ENCODE data around the gene LPAR5. TPM values are rescaled to one million over a fixed set of nuclear protein-coding genes. Genes with fewer than 3 reads are reported as not detected.

LPAR5 gene
- total RNA-seq, 1 experiment from 2014 or later, result 0.20 TPM

DNA sequence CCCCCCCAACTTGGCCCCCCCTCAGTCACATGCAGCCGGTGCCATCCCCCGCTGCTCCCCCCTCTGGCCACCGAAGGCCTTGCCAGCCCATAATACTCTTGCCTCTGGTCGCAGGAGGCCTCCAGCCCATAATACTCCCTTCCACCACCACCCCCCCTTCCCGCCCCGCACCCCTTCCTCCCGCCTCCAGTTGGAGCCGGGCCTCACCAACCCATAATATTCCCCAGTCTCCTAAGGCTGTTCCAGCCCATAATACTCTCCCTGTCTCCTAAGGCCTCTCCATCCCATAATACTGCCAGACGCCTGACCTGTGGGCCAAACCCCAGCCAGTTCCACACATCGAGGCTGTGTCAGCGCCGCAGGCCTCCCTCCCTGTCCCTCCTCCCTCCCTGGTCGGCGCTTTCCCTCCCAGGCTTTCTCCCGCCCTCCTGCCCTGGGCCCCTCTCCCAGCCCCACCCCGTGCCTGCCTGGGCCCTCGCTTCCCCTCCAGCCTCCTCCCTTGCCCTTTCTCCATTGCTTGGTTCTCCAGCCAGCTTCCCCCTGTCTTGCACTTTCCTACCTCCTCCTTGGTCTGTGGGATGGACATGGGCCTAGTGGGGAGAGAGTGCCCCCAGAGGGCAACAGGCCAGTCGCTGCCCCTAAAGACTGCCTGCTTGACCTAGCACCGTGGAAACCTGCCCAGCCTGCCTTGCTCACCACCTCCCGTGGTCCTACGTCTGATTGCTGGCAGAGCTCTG is 21.8 kb downstream of the LPAR5 start (continued):
- TF ChIP-seq, protein P1, sequence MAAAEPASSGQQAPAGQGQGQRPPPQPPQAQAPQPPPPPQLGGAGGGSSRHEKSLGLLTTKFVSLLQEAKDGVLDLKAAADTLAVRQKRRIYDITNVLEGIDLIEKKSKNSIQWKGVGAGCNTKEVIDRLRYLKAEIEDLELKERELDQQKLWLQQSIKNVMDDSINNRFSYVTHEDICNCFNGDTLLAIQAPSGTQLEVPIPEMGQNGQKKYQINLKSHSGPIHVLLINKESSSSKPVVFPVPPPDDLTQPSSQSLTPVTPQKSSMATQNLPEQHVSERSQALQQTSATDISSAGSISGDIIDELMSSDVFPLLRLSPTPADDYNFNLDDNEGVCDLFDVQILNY (CRISPR knock-in tag; IDR thresholded peaks at IDR 0.05), result 0 out of 2 replicates have a peak, but pooled peaks have one; percentile 48
- TF ChIP-seq, protein P2, sequence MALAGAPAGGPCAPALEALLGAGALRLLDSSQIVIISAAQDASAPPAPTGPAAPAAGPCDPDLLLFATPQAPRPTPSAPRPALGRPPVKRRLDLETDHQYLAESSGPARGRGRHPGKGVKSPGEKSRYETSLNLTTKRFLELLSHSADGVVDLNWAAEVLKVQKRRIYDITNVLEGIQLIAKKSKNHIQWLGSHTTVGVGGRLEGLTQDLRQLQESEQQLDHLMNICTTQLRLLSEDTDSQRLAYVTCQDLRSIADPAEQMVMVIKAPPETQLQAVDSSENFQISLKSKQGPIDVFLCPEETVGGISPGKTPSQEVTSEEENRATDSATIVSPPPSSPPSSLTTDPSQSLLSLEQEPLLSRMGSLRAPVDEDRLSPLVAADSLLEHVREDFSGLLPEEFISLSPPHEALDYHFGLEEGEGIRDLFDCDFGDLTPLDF (CRISPR knock-in tag; IDR thresholded peaks at IDR 0.05), result peak; percentile 47; the same call in 1 of the 2 replicates
- TF ChIP-seq FOXK1 (CRISPR knock-in tag; IDR thresholded peaks at IDR 0.05) (peak; percentile 70), ZNF396 (CRISPR knock-in tag; IDR thresholded peaks at IDR 0.05; ENCODE audit: borderline replicate concordance) (peak; percentile 88; the same call in 1 of the 2 replicates)
- TF ChIP-seq, protein P3, sequence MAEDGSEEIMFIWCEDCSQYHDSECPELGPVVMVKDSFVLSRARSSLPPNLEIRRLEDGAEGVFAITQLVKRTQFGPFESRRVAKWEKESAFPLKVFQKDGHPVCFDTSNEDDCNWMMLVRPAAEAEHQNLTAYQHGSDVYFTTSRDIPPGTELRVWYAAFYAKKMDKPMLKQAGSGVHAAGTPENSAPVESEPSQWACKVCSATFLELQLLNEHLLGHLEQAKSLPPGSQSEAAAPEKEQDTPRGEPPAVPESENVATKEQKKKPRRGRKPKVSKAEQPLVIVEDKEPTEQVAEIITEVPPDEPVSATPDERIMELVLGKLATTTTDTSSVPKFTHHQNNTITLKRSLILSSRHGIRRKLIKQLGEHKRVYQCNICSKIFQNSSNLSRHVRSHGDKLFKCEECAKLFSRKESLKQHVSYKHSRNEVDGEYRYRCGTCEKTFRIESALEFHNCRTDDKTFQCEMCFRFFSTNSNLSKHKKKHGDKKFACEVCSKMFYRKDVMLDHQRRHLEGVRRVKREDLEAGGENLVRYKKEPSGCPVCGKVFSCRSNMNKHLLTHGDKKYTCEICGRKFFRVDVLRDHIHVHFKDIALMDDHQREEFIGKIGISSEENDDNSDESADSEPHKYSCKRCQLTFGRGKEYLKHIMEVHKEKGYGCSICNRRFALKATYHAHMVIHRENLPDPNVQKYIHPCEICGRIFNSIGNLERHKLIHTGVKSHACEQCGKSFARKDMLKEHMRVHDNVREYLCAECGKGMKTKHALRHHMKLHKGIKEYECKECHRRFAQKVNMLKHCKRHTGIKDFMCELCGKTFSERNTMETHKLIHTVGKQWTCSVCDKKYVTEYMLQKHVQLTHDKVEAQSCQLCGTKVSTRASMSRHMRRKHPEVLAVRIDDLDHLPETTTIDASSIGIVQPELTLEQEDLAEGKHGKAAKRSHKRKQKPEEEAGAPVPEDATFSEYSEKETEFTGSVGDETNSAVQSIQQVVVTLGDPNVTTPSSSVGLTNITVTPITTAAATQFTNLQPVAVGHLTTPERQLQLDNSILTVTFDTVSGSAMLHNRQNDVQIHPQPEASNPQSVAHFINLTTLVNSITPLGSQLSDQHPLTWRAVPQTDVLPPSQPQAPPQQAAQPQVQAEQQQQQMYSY (CRISPR knock-in tag; IDR thresholded peaks at IDR 0.05), result peak; percentile 79

DNA sequence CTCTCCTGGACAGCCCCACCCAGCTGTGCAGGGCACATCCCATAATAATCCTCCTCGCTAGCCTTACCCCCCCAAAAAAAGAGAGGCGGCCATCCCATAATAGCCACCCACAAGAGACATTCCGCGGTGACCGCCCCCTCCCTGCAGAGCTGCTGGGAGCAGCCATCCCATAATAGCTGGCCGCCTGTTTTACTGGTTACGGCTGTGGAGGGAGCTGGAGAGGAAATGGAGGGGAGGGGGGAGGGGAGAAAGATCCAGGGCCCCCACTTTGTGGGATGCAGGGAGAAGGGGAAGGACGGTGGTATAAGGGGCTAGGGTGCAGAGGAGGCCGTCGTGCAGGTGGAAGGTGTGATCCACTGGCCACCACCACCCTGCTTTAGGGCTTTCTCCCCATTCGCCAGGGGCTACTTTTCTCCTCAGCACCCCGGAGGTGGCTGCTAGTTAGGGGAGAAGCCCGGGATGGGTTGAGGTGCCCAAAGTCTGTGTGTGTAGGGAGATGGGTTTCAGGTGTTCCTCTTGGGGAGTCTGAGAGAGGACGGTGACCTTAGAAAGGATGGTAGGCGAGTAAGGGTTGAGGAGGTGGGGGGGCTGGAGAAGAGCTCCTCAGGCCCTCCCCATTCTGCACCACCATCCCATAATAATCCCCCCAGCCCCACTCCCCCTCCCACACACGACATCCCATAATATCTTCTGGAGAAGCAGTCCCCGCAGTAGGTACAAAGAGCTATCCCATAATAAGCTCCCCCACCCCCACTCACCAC is 22.6 kb downstream of the LPAR5 start:
- DNase-seq (ENCODE audit: low spot score) (peak; percentile 56), ATAC-seq (no peak)
- Mint-ChIP-seq H3K9me3 (no peaks in the 10 kb centered on the region), H3K4me3 (peak overlapping the region; percentile 66), H3K36me3 (no peaks in the 10 kb centered on the region), H3K27me3 (ENCODE audit: low read depth) (no peaks in the 10 kb centered on the region), H3K27ac (peak overlapping the region; percentile 93), H3K4me1 (peaks cover 37% of the 10 kb centered on the region)
- TF ChIP-seq ZNF416 (CRISPR knock-in tag; IDR thresholded peaks at IDR 0.05), result no peak
- TF ChIP-seq, protein P4, sequence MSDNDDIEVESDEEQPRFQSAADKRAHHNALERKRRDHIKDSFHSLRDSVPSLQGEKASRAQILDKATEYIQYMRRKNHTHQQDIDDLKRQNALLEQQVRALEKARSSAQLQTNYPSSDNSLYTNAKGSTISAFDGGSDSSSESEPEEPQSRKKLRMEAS (CRISPR knock-in tag; IDR thresholded peaks at IDR 0.05), result 0 out of 2 replicates have a peak, but pooled peaks have one; percentile 27
- POLR2A ChIA-PET, result interaction anchor here (0.9 to 2.9 kb wide), 3 partner anchors 31 to 276 kb away, joined by 3 to 25 read pairs (median 4); partner anchors contain the start of gene ZNF384
- CTCF ChIA-PET, result interaction anchor here (0.6 to 3.0 kb wide), 17 partner anchors 8 to 423 kb away, joined by 3 to 23 read pairs (median 4); partner anchors contain the start of genes GAPDH and ZNF384

DNA sequence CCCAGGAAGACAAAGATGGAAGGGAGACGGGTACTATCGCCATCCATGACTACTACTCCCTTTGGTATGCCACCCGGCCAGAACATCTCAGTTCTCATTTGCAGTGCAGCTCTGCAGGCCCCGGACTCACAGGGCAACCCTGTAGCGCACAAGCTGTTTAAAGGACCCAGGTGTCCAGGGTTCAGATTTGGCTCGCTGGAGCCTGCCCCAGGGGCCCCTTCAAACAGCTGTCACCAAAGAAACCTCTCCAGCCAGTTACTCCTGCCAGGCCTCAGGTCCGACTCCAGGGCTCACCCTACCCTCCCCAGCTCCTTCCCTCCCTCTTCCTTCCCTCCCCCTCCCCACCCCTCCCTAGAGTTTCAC is 23.1 kb downstream of the LPAR5 start:
- Mint-ChIP-seq H3K9me3 (no peaks in the 10 kb centered on the region), H3K4me1 (peaks cover 37% of the 10 kb centered on the region), H3K27me3 (ENCODE audit: low read depth) (no peaks in the 10 kb centered on the region), H3K4me3 (peak overlapping the region; percentile 66), H3K36me3 (no peaks in the 10 kb centered on the region), H3K27ac (no peak overlapping the region)
- ATAC-seq, result no peak
- ChIA-PET CTCF (interaction anchor here (0.6 to 3.0 kb wide), 9 partner anchors 8 to 424 kb away, joined by 3 to 17 read pairs (median 4); partner anchors contain the start of gene ZNF384), POLR2A (interaction anchor here (0.9 to 2.9 kb wide), 3 partner anchors 30 to 276 kb away, joined by 3 to 25 read pairs (median 4); partner anchors contain the start of gene ZNF384)
- DNase-seq (ENCODE audit: low spot score), result no peak
- no peak for TF ChIP-seq KAT7 (CRISPR knock-in tag; IDR thresholded peaks at IDR 0.05; ENCODE audit: borderline replicate concordance)
- TF ChIP-seq, protein P5, sequence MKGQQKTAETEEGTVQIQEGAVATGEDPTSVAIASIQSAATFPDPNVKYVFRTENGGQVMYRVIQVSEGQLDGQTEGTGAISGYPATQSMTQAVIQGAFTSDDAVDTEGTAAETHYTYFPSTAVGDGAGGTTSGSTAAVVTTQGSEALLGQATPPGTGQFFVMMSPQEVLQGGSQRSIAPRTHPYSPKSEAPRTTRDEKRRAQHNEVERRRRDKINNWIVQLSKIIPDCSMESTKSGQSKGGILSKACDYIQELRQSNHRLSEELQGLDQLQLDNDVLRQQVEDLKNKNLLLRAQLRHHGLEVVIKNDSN (CRISPR knock-in tag; IDR thresholded peaks at IDR 0.05), result no peak
- TF ChIP-seq RORB (CRISPR knock-in tag; IDR thresholded peaks at IDR 0.05), result no peak
- TF ChIP-seq ATF1 (CRISPR knock-in tag; IDR thresholded peaks at IDR 0.05), result no peak
- no peak for TF ChIP-seq ZNF219 (CRISPR knock-in tag; IDR thresholded peaks at IDR 0.05; ENCODE audit: borderline replicate concordance)

All from WTC11 (cell line).